Activated naive CD8-positive, alpha-beta T cell treated with anti-CD3 and anti-CD28 coated beads, Interleukin-2, amount 50 U/mL, for 16 hours (primary cell): ENCODE results near the gene HSPB7.
A peak's percentile ranks its signal among the peaks of the same experiment; 100 is the strongest.
"Not testable (repeated sequence)": the region's sequence is repeated elsewhere in the genome, so short reads cannot be mapped to it uniquely, and the experiment has no call there.

Source experiments
- DNase-seq: peaks from one replicate; pipeline ENCODE4 v3.0.0-alpha.2; 2020; ENCODE audit warnings: low read depth, low spot score

Gene HSPB7

DNA sequence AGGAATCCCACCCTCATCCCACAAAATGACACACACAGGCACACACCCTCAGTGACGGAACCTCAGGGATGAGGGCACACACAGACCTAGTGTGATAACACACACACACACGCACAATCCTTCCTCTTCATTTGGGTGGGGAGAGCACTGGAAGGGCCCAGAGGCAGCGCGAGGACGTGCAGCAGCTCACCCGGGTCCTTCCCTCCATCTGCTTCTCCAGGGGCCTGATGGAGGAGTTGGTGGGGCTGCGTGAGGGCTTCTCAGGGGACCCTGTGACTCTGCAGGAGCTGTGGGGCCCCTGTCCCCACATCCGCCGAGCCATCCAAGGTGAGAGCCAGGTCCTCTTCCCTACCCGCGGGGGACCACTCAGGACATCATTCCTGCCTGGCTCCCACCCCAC, 4.5 kb upstream of the HSPB7 start:
- DNase-seq = no peak

DNA sequence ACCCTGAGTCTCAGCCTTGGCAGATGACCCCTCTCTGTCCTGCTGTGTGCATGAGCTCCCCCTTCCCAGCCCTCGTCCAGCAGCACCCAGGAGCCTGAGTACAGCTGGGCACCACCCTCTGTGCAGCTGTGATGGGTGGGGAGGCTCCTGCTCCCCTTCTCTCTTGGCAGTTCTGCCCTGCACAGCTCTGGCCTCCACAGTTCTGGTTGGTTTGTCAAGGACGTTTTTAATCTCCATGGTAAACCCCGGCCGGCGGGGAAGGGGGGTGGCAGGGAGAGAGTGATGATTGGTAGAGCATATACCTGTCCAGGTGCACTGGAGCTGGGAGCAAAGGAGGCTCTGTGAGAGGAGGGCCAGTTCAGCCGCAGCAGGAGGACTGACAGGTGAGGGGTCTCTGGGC, 3.8 kb upstream of the HSPB7 start, which contains the start of gene CLCNKA:
Gene CLCNKA, plus strand, starts transcription at position 356 of the 400 bp plus-strand sequence. CDS start 584 bp downstream, outside the sequence.
- DNase-seq = no peak

DNA sequence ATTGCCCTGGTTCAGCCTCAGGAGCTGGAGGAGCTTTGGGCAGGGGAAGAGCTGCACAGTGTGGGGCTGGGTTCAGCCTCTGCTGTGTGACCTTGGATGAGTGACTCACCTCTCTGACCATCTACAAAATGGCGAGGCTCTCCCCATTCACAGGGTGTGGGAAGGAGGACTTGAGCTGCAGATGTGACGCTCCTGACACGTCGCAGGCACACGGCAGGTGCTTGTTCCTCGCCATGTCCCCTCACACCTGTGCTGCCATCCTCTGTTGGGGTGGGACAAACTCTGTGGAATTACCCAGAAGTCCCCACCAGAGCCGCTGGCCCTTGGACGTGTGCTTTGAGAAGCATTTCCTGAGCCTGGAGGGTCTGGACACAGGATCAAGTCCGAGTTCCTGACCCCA, 3.0 kb upstream of the HSPB7 start:
- not testable (repeated sequence) for DNase-seq

DNA sequence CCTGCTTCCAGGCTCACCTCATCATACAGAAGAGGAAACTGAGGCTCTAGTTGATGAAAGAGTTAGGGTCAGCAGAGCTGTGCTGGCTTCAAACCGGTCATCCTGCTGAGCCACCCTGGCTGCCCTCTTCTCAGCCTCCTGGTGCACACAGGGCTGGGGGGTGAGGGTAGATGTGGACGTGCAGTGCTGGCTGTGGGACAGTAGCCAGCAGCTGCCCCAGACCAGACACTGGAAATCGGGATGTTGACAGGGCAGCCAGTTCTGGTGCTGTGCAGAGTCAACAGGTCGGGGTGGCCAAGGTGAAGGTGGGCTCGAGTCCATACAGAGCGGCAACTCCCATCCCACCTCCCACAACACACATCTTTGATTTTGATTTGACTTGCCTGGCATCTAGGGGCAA, 2.5 kb upstream of the HSPB7 start:
- no peak for DNase-seq

DNA sequence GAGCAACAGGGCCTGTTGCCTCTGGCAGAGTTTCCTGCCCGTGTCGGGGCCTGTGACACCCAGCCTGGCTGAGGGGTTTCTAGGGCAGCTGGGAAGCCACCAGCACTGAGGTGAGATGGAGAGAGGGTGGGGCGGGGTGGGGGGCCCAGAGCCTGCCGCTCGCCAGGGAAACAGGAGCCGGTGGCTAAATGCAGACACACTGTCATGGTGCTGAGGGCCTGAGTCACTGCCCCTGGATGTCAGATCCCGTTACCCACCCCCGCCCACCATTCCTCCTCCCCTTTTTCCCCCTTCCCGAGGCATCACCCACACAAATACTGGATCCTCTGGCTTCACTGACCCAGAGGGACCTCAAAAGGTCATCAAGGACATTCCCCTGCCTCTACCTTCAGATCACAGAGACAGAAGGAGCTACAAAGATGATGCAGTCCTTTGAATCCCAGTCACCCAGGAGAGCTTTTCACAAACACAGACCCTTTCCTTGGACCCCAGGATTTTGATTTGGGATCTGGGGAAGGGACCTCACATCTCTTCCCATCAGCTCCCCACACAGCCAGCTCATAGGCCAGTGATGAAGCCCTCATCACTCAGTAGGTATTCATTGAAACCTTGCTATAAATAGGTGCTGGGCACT, 1.9 kb upstream of the HSPB7 start:
- DNase-seq = no peak

DNA sequence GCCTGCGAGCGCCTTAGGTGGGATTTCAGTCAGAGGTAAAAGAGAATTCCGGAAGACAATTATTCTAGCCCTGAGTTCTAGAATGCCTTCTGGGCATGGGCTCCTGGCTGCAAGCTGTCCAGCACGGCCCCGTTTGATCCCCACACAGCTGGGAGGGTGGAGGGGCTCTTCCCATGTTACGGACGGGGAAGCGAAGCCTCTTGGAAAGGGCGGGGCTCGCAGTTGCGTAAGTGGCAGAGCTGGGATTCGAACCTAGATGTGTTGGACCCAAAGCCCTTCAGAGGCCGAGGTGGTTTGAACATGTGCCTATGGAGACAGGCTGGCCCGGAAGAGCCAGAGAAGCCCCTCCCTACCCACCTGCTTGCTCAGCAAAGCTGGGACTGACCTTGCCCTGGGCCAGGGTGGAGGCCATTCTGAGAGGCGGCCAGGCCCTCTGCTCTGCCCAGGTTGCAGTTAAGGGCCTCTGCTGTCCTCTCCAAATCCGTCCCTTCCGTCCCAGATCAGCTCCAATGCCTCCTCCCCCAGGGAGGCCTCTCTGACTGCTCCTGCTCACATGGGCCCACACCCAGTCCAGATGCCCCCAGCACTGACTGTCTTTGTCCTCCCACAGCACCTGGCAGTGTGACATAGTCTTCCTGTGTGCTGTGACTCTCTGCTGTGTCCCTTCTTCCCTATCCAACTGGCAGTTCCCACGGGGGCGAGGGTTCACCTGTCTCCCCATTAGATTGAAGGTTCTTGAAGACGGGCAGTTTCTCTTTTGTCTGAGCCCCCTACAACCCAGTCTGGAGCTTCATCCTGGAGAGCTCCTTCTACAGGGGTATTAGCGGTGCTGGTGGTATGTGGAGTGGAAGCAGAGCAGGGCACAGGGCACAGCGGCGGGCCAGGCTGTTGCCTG, 1.2 kb upstream of the HSPB7 start:
- no peak for DNase-seq

DNA sequence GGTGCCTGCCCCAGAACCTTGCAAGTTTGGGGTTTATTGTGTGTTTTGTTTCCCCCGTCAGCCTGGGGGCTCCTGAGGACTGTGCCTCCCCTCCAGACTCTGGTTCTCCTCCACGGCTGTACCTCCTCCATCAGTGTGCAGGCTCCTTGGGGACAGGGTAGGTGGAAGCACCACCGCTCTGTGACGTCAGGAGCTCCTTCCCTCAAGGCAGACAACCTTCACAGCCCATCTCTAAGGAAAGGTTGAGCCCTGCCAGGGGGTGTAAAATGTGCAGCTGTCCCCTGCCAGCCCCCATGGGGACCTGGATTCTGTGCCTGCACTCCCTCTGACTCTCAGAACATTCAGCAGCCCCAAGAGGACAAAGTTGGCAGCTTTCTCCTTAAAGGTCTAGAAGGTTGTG, 465 bp upstream of the HSPB7 start:
- DNase-seq = no peak

DNA sequence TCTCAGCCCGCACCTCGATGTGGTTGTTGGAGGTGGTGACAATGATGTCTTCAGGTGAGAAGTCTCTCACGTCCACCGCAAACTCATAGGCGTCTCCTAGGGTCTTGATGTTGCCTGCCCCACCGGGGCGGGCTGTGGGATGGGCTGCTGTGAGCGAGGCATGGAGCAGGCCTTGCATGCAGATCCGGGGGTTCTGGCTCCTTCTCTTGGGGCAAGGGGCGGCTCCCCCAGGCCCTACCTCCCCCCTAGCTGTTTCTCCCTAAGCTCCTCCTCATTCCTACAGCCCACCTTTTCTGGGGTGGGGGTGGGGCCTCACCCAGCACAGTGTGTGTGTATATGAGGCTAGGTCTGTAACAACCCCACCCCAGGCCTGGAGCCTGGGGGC, 775 bp downstream of the HSPB7 start:
- no peak for DNase-seq

DNA sequence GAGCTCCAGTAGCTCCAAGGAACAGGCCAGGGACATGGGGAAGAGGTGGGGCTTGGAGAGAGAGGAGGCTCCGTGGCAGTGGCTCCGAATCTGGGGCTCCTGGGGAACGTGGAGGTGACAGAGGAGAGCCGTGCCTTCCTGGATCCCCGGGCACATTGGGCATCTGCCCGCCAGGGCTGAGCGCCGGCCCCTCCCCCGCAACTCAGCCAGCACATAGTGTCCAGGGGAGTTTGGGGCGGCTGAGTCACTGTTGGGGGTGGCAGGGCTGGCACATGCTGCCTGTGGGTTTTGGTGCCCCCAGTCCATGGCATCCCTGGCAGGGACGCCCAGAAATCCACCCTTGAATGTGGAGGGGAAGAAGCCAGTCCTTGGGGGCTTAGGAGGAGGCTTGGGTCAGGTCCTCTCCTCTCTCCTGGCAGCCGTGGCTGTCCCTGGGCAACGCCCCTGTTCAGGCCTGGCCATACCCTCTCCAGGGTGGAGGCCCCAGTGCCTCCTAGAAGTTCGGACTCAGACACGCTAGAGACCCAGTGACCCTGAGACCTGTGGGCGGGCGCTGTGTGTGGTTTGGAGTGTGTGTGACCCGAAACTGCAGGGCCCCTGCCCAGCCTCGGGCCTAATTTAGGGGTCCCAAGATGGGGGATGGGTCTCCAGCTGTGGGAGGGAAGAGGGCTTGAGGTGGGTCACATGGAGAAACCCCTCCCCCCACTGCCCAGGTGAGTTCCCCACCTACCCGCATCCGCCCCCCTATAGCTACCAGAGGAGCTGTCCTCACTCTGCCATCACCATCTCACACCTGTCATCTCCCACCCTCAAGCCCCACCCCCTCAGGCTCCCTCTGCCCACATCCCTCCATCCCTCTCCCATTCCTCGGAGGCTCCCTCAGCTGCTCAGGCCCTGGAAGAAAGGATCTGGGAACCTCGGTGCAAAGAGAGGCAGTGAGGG, 1.6 kb downstream of the HSPB7 start:
- DNase-seq = no peak

DNA sequence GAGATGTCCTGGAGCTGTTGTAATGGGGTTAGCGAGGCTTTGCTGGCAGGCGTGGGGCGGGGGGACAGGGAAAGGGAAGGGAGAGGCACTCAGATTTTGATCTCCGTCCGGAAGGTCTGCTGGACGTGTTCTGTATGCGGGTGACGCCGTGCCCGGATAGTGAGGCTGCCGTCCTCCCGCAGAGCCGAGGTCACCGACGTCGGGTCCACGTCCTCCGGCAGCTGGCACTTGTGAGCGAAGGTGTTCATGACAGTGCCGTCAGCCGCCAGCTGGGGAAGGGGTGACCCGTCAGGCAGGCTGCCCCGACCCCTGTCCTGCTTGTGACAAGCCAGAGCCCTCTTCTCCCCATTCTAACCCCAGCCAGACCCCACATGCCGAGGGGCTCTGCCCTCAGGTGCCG, 2.4 kb downstream of the HSPB7 start:
- DNase-seq = no peak

DNA sequence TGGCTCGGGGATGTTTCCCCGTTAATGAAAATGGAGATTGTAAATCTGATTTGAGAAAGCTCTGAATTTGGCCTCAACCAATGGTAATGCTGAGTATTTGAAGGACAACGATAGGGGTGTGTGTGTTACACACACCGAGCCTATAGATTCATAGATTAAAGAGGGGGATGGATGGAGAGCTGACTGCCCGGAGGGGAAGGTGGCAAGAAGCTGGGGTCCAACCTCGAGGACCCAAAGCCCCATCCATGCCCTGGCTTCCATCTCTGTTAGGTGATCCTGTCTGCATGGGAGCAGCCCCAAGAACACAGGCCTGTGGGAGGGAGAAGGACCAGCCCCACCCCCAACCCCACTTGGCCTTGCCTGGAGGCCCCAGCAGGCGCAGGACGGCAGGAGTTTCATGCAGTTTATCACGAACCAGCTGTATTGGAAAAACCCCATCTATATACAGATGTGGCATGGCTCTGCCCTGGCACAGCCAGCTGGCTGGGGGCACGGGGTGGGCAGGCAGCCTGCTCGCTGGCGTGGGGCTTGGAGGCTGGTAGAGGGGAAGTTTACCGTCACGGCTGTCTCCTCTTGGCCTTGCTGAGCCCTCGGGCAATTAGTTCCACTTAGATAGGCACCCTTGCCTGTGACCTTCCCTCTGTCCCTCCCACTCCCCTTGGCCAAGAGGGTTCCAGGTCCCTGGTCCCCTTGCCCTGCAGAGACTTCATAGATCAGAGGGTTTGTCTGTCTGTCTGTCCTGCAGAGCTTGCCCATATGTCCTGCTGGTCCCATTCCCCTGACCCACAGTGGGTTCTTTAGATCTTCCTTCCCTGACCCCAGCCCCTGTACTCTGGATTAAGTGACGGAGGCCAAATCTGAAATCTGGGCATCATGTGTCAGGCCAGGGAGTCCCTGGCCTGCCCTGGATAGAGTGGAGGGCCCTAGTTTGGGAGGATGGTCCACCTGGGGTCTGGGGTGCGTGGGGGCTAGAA, 3.0 kb downstream of the HSPB7 start:
- no peak for DNase-seq

DNA sequence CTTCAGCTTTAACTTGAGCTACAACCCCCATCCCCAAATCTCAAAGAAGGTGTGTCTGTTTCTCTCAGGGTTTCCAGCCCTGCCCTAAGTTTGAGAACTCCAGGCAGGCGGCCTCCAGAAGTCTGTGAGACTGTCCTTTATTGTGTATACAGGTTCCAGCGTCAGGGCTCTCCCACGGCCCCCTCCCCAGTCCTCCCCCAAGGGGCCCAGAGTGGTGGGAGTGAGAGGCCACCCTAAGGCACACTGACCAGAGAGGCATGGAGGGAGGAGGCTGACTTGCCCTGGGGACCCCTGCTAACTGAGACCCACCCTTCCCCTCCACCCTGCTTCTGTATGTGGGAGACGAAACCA, 4.0 kb downstream of the HSPB7 start:
- DNase-seq = no peak

DNA sequence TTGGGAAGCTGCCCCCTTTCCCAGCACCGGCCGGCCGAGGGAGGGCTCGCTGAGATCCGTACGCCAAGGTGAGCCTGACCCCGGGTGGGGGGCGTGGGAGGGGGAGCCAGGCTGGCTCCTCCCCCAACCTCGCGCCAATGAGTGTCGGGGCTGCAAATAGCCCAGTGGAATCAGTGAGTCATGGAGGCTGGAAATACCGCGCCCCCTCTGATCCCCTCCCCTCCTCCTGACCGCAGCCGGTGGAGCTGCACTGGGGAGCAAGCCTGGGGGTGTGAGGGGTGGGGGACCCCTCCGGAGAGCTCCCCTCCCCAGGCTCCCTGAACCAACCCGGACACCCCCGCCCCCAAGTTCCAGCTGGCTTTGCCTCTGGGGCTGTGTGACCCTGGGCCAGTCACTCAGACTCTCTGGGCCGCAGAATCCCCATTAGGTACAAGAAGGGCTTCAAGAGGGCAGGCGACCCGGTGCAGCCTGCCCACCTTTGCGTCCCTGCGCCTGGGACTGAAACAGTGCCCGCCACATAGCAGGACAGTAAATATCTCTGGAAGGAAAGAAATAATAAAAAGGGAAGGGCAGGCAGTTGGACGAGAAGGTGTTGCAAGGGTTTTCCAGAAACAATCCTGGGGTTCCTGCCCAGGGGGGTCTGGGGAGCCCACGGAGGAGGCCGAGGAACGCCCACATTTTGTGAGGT, 4.5 kb downstream of the HSPB7 start:
- peak; percentile 47 for DNase-seq

DNA sequence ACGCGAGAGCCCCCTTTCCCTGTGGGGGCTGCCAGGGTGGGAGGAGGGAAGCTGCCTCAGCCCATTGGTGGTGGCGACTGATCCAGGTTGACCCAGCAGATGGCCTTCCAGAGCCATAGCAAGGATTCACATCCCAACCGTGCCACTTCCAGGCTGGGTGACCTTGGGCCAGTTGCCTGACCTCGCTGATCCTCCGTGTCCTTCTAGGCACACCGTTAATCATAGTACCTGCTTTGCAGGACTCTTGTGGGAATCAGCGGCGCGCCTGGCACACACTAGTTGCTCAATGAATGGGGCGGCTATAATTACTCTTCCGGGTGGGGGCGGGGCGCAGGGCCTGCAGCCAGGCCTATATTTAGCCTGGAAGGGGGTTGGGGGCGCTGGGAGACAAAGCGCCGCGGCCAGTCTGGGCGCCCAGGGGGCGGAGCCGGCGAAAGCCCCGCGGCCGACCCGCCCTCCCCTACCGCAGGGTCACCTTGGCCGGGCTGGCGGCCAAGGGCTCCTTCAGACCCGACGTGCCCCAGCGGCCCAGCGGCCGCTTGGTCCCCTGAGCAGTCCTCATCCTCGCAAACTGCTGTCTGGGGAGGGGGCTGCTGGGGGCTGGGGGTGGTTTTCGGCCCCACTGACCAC, 5.1 kb downstream of the HSPB7 start:
- no peak for DNase-seq

DNA sequence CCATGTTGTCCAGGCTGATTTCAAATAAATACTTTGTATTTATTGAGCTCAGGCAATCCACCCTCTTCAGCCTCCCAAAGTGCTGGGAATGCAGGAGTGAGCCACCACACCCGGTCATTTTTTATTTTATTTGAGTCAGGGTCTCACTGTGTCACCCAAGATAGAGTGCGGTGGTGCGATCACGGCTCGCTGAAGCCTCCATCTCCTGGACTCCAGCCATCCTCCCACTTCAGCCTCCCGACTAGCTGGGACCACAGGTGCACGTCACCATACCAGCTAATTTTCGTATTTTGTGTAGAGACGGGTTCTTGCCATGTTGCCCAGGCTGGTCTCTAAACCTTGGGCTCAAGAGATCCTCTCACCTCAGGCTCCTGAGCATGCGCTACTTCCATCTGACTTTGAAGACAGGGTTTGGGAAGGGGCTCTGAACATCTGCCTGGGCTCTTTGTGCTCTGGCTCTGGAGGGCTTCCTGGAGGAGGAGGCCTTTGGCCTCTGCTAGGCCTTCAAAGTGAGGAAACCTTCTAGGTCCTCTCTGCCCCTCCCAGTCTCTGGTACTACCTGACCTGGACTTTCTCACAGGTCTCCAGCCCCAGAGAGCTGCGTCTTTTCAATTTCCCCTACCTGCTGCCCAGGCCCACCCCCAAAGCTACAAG, 5.8 kb downstream of the HSPB7 start:
- no peak for DNase-seq

DNA sequence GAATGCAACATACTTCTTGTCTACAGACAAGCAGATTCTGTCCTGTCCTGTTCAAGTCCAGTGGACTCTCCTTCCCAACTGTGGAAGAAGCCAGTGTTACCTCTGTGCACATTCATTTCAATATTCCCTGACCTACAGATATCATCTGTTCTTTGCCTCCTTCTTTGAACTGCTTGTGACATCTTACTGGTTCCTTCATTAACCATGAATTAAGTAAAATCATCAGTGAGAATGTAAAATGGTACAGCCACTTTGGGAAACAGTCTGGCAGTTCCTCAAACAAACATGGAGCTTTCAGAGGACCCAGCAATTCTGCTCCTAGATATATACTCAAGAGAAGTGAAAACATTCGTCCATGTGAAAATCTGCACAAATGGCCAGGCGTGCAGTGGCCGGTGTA, 7.0 kb downstream of the HSPB7 start:
- no peak for DNase-seq

DNA sequence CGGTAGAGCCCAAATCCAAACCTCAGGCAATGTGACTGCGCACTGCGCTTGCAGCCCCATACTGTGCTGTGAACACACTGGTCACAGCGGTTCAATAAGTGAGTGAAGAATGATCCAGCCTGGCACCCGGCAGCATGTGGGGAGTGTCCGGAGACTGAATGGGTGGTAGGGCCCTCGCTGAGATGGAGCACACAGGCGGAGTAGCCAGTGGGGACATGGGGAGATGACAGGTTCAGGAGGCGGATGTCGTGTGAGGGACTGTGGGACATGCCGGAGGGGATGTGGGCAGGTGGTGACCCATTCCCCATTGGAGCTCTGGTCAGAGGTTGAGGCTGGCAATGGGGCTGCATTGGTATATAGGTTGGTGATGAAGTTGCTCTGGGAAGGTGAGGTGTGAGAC, 8.2 kb downstream of the HSPB7 start:
- DNase-seq = no peak

DNA sequence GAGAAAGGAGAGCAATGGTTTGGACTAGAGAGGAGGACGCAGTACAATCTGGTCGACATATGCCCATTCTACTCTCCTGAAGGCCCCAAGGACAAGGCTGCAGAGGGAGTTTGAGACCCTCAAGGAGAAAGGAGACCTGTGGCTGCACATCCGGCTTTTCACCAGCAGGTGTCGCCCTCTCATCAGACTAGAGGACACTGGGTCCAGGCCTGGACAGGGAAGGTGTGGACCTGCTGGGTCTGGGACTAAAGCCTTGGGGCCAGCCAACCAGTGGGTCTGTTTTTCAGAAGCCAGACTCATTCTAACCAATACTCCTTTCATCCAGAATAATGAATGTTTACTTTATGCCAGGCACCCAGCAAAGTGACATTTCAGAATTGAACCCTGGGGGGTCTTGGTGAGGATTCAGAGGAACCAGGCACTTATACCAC, 8.8 kb downstream of the HSPB7 start:
- peak; percentile 57 for DNase-seq

DNA sequence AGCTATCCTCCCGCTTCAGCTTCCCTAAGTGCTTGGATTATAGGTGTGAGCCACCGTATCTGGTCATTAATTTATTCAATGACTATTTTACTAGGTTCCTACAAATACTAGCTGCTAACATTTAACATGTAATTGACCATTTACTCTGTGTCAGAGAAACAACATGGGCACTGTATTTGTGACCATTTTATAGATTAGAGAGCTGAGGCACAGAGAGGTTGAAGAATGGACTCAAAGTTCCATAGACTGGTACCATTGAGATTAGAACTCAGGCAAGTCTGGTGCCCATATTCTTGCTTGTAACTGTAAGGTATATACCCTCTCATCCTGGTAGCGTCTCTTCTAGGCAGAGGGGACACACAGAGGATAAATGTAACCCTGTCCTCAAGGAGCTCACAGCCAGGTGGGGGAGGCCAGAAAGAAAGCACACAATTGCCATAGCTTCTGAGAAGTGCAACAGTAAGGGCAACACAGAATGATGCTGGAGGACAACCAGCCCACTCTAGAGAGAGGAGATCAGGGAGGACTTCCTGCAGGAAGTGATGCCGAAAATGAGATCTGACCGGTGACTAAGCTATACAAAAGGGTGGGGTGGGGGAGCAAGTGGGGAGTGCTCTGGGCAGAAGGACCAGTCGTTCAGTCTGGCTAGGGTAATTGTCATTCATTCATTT, 10.0 kb downstream of the HSPB7 start:
- DNase-seq = no peak
